RCC 7860 (cell line): ENCODE measurements around the gene PLD1.

Experiments used
- DNase-seq: peaks from one replicate; pipeline ENCODE4 v3.0.0-alpha.2; 2015; ENCODE audit warnings: low spot score
- FAIRE-seq: peaks from 2 replicates; lab custom pipeline; 2012; peaks lifted over from hg19 to GRCh38; lab: Jason Lieb, UNC

PLD1 gene

DNA sequence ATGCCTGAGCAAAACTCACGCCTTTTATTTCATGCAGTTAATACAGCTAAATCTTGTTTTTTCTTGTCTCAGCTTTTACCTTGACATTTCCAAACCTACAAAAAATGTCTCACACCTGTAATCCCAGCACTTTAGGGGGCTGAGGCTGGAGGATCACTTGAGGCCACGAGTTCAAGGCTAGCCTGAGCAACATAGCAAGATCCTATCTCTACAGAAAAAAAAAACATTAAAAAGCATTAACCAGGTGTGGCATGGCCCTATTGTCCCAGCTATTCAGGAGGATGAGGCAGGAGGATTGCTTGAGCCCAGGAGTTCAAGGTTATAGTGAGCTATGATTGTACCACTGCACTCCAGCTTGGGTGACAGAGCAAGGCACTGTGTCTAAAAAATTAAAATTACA lies 29.0 kb upstream of the PLD1 start:
- DNase-seq (no peak), FAIRE-seq (no peak)

GRCh38 chr3:171838218-171838720 lies 28.0 kb upstream of the PLD1 start:
- FAIRE-seq (no peak), DNase-seq (no peak)

DNA sequence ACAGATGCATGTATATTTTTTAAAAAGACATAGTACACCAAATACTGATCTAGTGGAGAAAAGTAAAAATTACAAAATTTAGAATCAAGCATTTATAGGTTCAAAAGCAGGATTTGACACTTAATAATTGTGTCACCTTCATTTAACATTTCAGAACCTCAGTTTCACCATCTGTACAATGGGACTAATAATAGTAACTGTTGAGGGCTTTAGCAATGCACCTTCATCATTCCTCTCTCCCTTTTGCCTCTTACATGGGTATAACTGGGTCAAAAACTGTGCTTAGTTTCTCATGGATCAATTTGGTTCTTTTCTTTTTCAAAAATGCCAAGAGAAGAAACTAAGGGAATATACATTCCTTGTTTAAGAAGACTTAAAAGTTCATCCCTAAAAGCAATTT lies 27.4 kb upstream of the PLD1 start:
- no peak for DNase-seq
- no peak for FAIRE-seq

DNA sequence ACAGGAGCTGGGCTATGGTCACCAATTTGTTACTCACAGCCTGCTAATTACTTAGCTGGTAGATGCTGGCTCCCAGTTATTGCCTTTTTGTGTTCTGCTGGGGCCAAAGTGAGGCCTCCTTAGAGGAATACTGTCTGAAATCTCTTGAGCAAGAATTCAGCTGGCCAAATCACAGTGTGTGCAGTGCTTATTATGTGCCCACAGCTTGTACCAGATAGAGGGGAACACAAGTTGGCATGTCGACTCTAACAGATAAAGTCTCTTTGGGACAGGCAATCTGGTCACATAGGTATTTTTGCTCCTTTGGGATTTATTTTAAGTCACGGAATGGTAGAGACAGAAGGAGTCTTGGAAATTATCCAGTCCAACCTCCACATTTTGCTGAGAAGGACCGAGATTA lies 26.6 kb upstream of the PLD1 start:
- DNase-seq, result no peak
- no peak for FAIRE-seq

DNA sequence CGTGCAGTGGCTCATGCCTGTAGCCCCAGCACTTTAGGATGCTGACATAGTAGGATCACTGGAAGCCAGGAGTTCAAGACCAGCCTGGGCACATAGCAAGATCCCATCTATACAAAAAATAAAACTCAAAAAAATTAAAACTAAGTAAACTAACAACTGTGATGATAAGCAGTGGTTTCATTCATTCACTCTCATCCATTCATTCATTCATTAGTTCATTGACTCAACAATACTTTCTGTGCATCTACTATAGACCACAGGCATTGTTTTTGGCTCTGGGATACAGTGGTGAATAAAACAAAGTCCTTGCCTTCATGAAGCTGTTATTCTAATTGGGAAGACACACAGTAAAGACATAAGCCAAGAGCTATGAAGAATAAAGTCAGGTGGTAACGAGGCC lies 25.3 kb upstream of the PLD1 start:
- DNase-seq (no peak), FAIRE-seq (no peak)

DNA sequence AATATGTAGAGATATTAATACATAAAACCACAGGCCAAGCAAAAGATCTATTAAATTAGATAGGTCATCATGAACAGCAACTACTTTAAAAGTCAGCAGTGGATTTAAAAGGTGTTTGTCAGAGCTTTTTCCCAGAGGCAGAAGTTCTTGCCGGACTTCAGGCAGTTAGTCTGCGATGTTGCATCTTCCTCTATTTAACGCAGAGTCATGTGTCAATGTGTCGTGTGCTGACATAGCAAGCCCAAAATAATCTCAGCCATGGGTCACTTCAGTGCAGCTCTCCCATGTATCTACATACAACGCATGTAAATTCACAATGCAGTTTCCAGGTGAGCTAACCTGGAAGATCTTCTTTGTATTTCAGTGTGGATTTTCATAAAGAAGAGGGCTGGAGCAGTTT lies 24.8 kb upstream of the PLD1 start:
- FAIRE-seq (no peak), DNase-seq (no peak)

DNA sequence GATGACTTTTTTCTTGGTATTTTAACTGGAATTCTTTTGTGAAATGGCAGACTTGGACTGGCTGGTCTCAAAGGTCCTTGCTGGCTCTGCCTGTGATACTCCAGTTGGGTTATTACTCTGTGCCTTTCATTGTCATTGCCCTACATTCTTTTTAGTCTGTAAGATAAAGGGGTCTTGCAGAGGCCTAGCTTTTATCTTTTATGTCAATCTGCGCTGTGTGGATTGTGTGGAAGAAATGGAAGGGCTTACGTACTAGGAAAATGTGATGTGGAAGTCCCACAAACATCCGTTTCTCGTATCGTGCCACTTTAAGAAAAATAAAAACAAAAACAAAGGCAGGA lies 24.1 kb upstream of the PLD1 start:
- DNase-seq, result no peak
- no peak for FAIRE-seq

- peak; percentile 61 for FAIRE-seq
Measured at GRCh38 chr3:171833789-171834460, 23.6 kb upstream of the PLD1 start.

GRCh38 chr3:171832989-171833388 lies 22.7 kb upstream of the PLD1 start:
- no peak for DNase-seq
- no peak for FAIRE-seq

More at GRCh38 chr3:171833789-171834460, 23.6 kb upstream of the PLD1 start:
- DNase-seq, result peak; percentile 47

GRCh38 chr3:171831936-171832335 lies 21.7 kb upstream of the PLD1 start:
- no peak for DNase-seq
- no peak for FAIRE-seq

DNA sequence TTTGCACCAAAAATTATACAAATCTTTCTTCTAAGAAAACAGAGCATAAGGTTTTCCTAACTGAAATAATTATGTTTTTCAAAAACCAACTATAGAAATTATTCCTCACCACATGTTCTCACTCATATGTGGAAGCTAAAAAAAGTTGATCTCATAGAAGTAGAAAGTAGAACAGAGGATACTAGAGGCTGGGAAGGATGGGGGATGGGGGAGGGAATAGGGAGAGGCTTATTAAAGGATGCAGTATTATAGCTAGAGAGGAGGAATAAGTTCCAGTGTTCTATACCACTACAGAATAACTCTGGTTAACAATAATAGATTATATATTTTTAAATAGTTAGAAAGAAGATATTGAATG lies 20.2 kb upstream of the PLD1 start:
- FAIRE-seq (no peak), DNase-seq (no peak)

- DNase-seq (peak; percentile 64), FAIRE-seq (no peak)
Measured at GRCh38 chr3:171829841-171830517, 19.7 kb upstream of the PLD1 start.

GRCh38 chr3:171828902-171829770 lies 18.9 kb upstream of the PLD1 start:
- DNase-seq (no peak), FAIRE-seq (no peak)

- no peak for DNase-seq
- FAIRE-seq, result no peak
Measured at GRCh38 chr3:171827836-171828458, 17.7 kb upstream of the PLD1 start.

- DNase-seq (no peak), FAIRE-seq (no peak)
Measured at GRCh38 chr3:171827385-171827784, 17.1 kb upstream of the PLD1 start.

DNA sequence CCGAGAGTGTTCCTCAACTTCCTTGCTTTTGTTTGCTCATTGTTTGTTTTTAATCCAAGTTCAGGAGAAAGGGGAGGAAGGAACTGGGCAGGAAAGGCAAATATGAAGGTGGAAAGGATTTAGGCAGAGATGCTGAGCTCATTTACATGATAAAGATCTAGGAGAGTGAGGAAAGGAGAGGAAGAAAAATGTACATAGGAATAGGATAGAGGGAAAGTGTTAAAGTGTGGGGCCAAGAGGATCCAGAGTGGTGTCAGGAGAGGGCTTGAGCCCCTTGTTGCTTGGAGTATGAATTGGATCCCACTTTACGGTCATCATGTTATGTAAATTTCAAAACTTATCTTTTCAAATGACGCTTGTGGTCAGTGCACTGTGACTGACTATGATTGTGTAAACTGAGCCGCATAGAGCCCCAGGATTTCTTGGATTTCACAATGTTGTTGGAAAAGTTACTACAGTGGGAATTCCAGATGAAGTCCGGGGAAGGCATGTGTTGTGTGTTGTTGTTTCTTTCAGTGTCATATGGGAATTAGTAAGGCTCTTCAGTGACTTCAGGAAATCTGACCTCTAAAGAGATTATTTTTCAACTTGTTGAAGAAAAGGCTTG lies 15.0 kb upstream of the PLD1 start:
- DNase-seq (peak; percentile 43), FAIRE-seq (peak; percentile 54)

- FAIRE-seq, result peak; percentile 81
Measured at GRCh38 chr3:171824824-171825221, 14.5 kb upstream of the PLD1 start.

DNA sequence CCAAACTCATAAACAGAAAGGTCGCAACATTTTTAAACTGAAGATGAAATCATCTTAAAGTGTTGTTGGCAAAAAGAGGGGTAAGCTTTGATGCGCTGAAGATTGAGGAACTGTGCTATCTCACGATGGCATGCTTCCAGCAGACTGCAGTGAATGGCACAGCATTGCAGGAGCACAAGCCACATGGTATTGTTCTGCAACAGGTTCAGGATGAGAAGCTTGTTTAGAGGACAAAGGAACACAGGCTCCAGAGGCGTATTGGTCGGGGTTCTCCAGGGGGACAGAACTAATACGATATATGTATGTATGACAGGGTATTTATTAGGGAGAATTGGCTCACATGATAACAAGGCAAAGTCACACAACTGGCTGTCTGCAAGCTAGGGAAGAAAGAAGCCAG lies 13.8 kb upstream of the PLD1 start:
- DNase-seq (no peak), FAIRE-seq (no peak)

More at GRCh38 chr3:171824824-171825221, 14.5 kb upstream of the PLD1 start:
- peak; percentile 79 for DNase-seq

- FAIRE-seq, result peak; percentile 99
- DNase-seq, result peak; percentile 80
Measured at GRCh38 chr3:171822431-171823106, 12.3 kb upstream of the PLD1 start.

DNA sequence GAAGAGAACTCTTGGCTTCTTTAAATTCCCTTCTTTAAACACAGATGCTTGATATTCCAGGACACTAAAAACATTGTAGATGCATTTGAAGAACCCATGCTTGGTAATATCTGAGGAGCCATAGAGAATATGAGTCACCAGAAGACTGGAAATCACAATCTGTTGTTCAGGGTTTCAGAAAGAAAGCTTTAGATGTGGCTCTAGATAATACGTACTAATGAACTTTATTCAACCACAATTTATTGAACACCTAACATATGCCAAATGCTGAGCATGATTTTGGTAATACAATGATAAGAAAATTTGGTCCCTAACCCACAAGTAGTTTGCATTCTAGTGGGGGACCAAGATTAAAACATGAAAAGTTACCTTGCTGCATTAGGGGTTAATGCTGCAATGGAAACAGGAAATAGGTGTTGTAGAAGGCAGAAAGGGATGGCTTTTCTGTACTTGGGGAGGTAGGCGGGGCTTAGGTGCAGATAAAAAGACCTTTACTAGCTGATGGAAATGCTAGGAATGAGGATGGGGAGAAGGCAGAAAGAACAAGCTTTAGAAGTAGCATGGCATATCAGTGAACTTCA lies 11.6 kb upstream of the PLD1 start:
- DNase-seq (no peak), FAIRE-seq (peak; percentile 49)
